Naive thymus-derived CD4-positive, alpha-beta T cell (primary cell): ENCODE data around the gene DNER. TPM values are rescaled to one million over a fixed set of nuclear protein-coding genes. Genes with fewer than 3 reads are reported as not detected.

Experiments
- ATAC-seq: fragments of 150-1000 bp; cut with Tn5 transposase; 2 replicates; pipeline ENCODE4 v1.10.0; 2021; ENCODE audit warnings: mild to moderate bottlenecking, moderate library complexity
- CTCF ChIA-PET: fragments of 350-600 bp; sonication (Branson Sonifier 250); formaldehyde crosslinking; loops from one replicate; lab custom pipeline; 2021; ENCODE audit warnings: antibody characterized with exemption; lab: Charles Lee
- POLR2A ChIA-PET: fragments of 350-600 bp; sonication (Branson Sonifier 250); formaldehyde crosslinking; loops from one replicate; lab custom pipeline; 2021; ENCODE audit warnings: antibody characterized with exemption, inconsistent platforms; lab: Charles Lee
- DNase-seq, 9 donors: peaks; one replicate each; pipeline versions ENCODE4 v3.0.0 to v3.0.0-alpha.2; 2020 to 2022; ENCODE audit warnings: mixed read lengths in 1 of 9
- H3K27ac ChIP-seq: one replicate; pipeline ENCODE4 v1.7.0; 2013; ENCODE audit warnings: mild to moderate bottlenecking, low read depth, low read length, moderate library complexity
- H3K27me3 ChIP-seq, 2 donors: one replicate each; pipeline ENCODE4 v1.7.0; 2013; ENCODE audit warnings: low read length in 2 of 2, mild to moderate bottlenecking in 2 of 2, moderate library complexity in 2 of 2; ENCODE audit not compliant: control insufficient read depth in 2 of 2, insufficient read depth in 2 of 2
- H3K36me3 ChIP-seq, 3 experiments: 1 replicate in 2 of 3; 2 replicates in 1 of 3; pipeline ENCODE4 v1.7.0; 2013; ENCODE audit warnings: low read length in 3 of 3, mild to moderate bottlenecking in 3 of 3, moderate library complexity in 1 of 3; ENCODE audit not compliant: insufficient read depth in 3 of 3, control insufficient read depth in 2 of 3
- H3K4me1 ChIP-seq, 2 donors: one replicate each; pipeline ENCODE4 v1.7.0; 2013; ENCODE audit warnings: low read length in 2 of 2, mild to moderate bottlenecking in 2 of 2, moderate library complexity in 1 of 2; ENCODE audit not compliant: control insufficient read depth in 2 of 2, insufficient read depth in 2 of 2
- H3K4me3 ChIP-seq: 2 replicates; pipeline ENCODE4 v1.7.0; 2013; ENCODE audit warnings: mild to moderate bottlenecking, low read length
- H3K9me3 ChIP-seq, 3 experiments: 1 replicate in 2 of 3; 2 replicates in 1 of 3; pipeline ENCODE4 v1.7.0; 2013; ENCODE audit warnings: low read length in 3 of 3; ENCODE audit not compliant: control insufficient read depth in 2 of 3
- H3K27ac Mint-ChIP-seq, 9 donors: one replicate each; pipeline ENCODE4 v1.8.0; 2020 to 2022; ENCODE audit warnings: mixed read lengths in 9 of 9, mild to moderate bottlenecking in 8 of 9, moderate library complexity in 5 of 9, inconsistent platforms in 2 of 9
- H3K27me3 Mint-ChIP-seq, 5 donors: one replicate each; pipeline ENCODE4 v1.8.0; 2021 to 2022; ENCODE audit warnings: mixed read lengths in 5 of 5, mild to moderate bottlenecking in 1 of 5
- H3K36me3 Mint-ChIP-seq, 5 donors: one replicate each; pipeline ENCODE4 v1.8.0; 2020 to 2022; ENCODE audit warnings: mixed read lengths in 5 of 5, mild to moderate bottlenecking in 3 of 5, inconsistent platforms in 1 of 5
- H3K4me1 Mint-ChIP-seq, 7 donors: one replicate each; pipeline ENCODE4 v1.8.0; 2020 to 2022; ENCODE audit warnings: mixed read lengths in 7 of 7, mild to moderate bottlenecking in 3 of 7, inconsistent platforms in 1 of 7
- H3K4me3 Mint-ChIP-seq, 10 donors: one replicate each; pipeline ENCODE4 v1.8.0; 2020 to 2022; ENCODE audit warnings: mild to moderate bottlenecking in 10 of 10, mixed read lengths in 10 of 10, moderate library complexity in 6 of 10, inconsistent platforms in 2 of 10
- H3K9me3 Mint-ChIP-seq, 11 donors: one replicate each; pipeline ENCODE4 v1.8.0; 2020 to 2022; ENCODE audit warnings: mixed read lengths in 11 of 11, mild to moderate bottlenecking in 4 of 11, inconsistent platforms in 1 of 11, moderate library complexity in 1 of 11
- intact Hi-C, 2 donors: fragments of 100-400 bp; cut with micrococcal nuclease; formaldehyde crosslinking; loops; one replicate each; pipeline ENCODE4 v1.15.1; 2023
- polyA plus RNA-seq, 2 donors: library from polyadenylated mRNA; unstranded; fragments of 300-500 nt; fragmentation: Illumina TruSeq; gene quantifications; one replicate each; pipeline ENCODE4 v1.2.3, GENCODE V29; 2021
- total RNA-seq, 6 experiments: library from RNA in 5 of 6; stranded (reverse) in 5 of 6; gene quantifications; 1 replicate in 5 of 6; 2 replicates in 1 of 6; pipeline ENCODE4 v1.2.3 and lab custom pipeline; 2021 to 2026

Gene DNER
- total and polyA plus RNA-seq, 7 experiments from 2014 or later = not detected

DNA sequence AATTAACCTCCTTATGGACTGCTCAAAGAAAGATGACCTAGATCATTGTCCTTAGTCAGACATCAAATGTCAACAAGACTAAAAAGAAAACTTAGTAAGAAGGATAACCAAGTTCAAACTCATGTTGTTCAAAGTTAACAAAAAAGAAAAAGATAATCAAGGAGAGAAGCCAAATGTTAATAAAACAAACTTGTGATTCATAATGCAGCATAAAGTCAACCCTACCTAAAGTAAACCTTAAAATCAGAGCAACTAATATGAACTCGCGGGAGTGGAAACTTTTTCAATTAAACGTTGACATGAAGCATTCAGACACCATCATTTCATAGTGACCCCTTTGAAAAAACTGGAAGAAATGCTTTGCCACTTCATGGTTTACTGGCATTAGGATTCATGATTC is 52.9 kb downstream of the DNER start:
- no peak for ATAC-seq
- Mint-ChIP-seq H3K27ac (no peak overlapping the region), H3K4me1 (peaks cover 0 to 1% (median 0%) of the 10 kb centered on the region in 7 donors), H3K9me3 (no peaks in the 10 kb centered on the region), H3K27me3 (peaks cover 4 to 28% (median 18%) of the 10 kb centered on the region in 5 donors), H3K4me3 (no peak overlapping the region), H3K36me3 (no peaks in the 10 kb centered on the region)
- H3K27ac ChIP-seq = no peak overlapping the region
- H3K4me3 ChIP-seq = no peak overlapping the region
- no peaks in the 10 kb centered on the region for H3K4me1 ChIP-seq
- intact Hi-C loops = no loop called here
- ChIA-PET POLR2A (no interaction called here), CTCF (no interaction called here)
- no peaks in the 10 kb centered on the region for H3K27me3 ChIP-seq
- no peaks in the 10 kb centered on the region for H3K36me3 ChIP-seq
- no peaks in the 10 kb centered on the region for H3K9me3 ChIP-seq
- no peak for DNase-seq

DNA sequence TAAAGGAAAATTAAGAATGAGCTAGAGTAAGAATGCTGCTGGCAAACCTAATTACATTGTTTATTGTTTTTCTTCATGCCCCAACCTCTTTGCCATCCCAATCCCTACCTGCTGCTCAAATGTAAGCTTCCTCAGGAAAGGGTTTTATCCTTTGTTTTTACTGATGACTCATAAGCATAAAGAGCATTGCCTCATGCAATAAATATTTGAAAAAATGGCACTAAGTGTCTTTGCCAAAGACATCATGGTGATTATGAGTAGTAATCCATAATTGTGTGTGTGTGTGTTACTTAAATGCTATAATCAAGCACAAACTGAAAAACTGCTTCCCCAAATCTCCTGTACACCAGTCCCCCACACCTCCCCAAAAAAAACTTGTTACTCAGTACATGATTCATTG is 53.4 kb downstream of the DNER start:
- no peaks in the 10 kb centered on the region for H3K9me3 Mint-ChIP-seq
- ChIA-PET CTCF (no interaction called here), POLR2A (no interaction called here)
- H3K36me3 Mint-ChIP-seq = no peaks in the 10 kb centered on the region
- H3K9me3 ChIP-seq = no peaks in the 10 kb centered on the region
- H3K27ac Mint-ChIP-seq = no peak overlapping the region
- H3K27ac ChIP-seq = no peak overlapping the region
- peaks cover 4 to 24% (median 18%) of the 10 kb centered on the region in 5 donors for H3K27me3 Mint-ChIP-seq
- intact Hi-C loops = no loop called here
- no peak overlapping the region for H3K4me3 ChIP-seq
- no peak for ATAC-seq
- no peak for DNase-seq
- no peaks in the 10 kb centered on the region for H3K36me3 ChIP-seq
- no peak overlapping the region for H3K4me3 Mint-ChIP-seq
- H3K4me1 Mint-ChIP-seq = no peaks in the 10 kb centered on the region
- H3K4me1 ChIP-seq = no peaks in the 10 kb centered on the region
- H3K27me3 ChIP-seq = no peaks in the 10 kb centered on the region

DNA sequence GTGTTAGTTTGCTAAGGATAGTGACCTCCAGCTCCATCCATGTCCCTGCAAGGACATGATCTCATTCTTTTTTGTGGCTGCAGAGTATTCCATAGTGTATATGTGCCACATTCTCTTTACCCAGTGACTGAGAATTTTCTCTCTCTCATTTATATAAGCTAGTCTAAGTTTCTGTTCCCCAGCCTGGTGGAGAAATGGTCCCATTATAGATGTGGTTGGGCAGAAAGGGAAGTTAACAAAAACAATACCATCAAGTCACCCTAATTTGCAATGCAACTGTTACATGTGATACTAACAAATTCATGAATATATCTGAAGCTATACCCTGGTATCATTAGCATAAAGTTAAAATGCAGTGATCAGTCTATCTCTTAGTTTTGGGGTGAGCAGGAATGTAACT is 54.0 kb downstream of the DNER start:
- ATAC-seq = no peak
- Histone ChIP-seq H3K27me3 (no peaks in the 10 kb centered on the region), H3K4me1 (no peaks in the 10 kb centered on the region), H3K36me3 (no peaks in the 10 kb centered on the region), H3K4me3 (no peak overlapping the region), H3K9me3 (no peaks in the 10 kb centered on the region), H3K27ac (no peak overlapping the region)
- Mint-ChIP-seq H3K4me1 (no peaks in the 10 kb centered on the region), H3K27ac (no peak overlapping the region), H3K9me3 (no peaks in the 10 kb centered on the region), H3K27me3 (peaks cover 4 to 25% (median 20%) of the 10 kb centered on the region in 5 donors), H3K36me3 (no peaks in the 10 kb centered on the region), H3K4me3 (no peak overlapping the region)
- no peak for DNase-seq
- intact Hi-C loops = no loop called here
- POLR2A ChIA-PET = no interaction called here
- CTCF ChIA-PET = no interaction called here

DNA sequence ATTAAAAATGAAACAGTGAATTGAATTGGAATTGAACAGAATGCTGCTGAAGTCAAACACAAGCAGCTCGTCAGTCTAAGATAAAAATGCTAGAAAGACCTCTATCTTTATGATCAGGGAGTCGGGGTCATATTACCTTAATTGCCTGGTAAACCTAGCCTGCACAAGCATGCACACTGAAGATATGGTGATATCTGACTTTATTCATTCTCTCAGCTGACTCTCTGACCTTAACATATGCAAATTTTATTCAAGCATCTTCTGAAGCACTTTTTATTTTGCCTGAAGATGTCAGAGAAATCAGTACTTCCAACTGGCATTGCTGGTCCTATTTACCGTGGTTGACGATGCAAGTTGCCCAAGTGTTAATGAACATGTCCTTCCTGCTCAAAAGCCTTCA is 56.4 kb downstream of the DNER start:
- Mint-ChIP-seq H3K27me3 (peaks cover 8 to 32% (median 16%) of the 10 kb centered on the region in 5 donors), H3K4me1 (no peaks in the 10 kb centered on the region), H3K9me3 (no peaks in the 10 kb centered on the region), H3K27ac (no peak overlapping the region), H3K4me3 (no peak overlapping the region), H3K36me3 (no peaks in the 10 kb centered on the region)
- Histone ChIP-seq H3K27ac (no peak overlapping the region), H3K27me3 (no peaks in the 10 kb centered on the region), H3K36me3 (no peaks in the 10 kb centered on the region), H3K4me3 (no peak overlapping the region), H3K9me3 (no peaks in the 10 kb centered on the region), H3K4me1 (no peaks in the 10 kb centered on the region)
- POLR2A ChIA-PET = no interaction called here
- intact Hi-C loops = no loop called here
- CTCF ChIA-PET = no interaction called here
- DNase-seq (no peak), ATAC-seq (no peak)

DNA sequence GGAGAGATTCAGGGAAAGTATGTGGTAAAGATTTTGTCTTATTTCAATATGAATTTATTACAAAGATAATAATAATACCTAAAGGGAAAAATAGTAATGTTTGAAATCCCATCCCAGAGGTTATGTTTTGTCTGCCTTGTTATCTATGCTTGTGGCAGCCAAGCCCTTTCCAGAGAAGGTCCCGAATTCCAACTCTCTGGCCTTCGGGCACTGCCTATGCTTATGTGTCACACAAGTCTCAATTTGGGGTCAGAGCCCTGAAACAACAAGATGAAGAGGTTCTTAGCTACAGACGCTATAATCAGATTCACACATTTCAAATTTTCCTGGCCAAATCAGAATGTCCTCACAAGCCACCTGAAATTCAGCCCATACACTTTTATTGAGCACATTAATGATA is 59.9 kb downstream of the DNER start:
- Mint-ChIP-seq H3K27me3 (peaks cover 4 to 39% (median 25%) of the 10 kb centered on the region in 5 donors), H3K4me3 (no peak overlapping the region), H3K9me3 (no peaks in the 10 kb centered on the region), H3K27ac (no peak overlapping the region), H3K36me3 (no peaks in the 10 kb centered on the region), H3K4me1 (no peaks in the 10 kb centered on the region)
- no peak for ATAC-seq
- intact Hi-C loops = no loop called here
- Histone ChIP-seq H3K4me3 (no peak overlapping the region), H3K4me1 (no peaks in the 10 kb centered on the region), H3K9me3 (no peaks in the 10 kb centered on the region), H3K36me3 (no peaks in the 10 kb centered on the region), H3K27me3 (no peaks in the 10 kb centered on the region), H3K27ac (no peak overlapping the region)
- POLR2A ChIA-PET = no interaction called here
- no peak for DNase-seq
- CTCF ChIA-PET = no interaction called here

DNA sequence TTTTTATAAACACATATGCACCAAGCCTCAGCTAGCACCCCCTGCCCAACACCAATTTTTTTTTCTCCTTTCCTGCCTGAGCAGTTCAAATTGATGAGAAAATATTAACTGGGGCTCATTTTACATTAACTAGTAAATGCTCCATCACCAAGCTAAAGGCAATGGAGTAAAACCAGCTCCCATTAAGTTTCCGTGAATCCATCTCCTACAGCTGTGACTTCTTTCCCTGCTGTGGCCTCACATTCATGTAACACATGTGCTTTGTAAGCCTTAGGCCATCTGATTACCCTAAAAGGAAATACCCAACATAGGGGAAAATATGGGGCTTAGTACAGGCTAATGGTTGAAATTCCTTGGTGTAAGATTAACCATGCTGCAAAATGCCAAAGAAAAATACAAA is 60.8 kb downstream of the DNER start:
- H3K9me3 ChIP-seq = no peaks in the 10 kb centered on the region
- Mint-ChIP-seq H3K27ac (no peak overlapping the region), H3K36me3 (no peaks in the 10 kb centered on the region), H3K4me3 (no peak overlapping the region), H3K4me1 (no peaks in the 10 kb centered on the region), H3K9me3 (no peaks in the 10 kb centered on the region), H3K27me3 (peaks cover 4 to 39% (median 28%) of the 10 kb centered on the region in 5 donors)
- no peaks in the 10 kb centered on the region for H3K4me1 ChIP-seq
- no peak overlapping the region for H3K4me3 ChIP-seq
- no peaks in the 10 kb centered on the region for H3K36me3 ChIP-seq
- CTCF ChIA-PET = no interaction called here
- no peak overlapping the region for H3K27ac ChIP-seq
- DNase-seq = no peak
- POLR2A ChIA-PET = no interaction called here
- no peaks in the 10 kb centered on the region for H3K27me3 ChIP-seq
- intact Hi-C loops = no loop called here
- ATAC-seq = no peak

DNA sequence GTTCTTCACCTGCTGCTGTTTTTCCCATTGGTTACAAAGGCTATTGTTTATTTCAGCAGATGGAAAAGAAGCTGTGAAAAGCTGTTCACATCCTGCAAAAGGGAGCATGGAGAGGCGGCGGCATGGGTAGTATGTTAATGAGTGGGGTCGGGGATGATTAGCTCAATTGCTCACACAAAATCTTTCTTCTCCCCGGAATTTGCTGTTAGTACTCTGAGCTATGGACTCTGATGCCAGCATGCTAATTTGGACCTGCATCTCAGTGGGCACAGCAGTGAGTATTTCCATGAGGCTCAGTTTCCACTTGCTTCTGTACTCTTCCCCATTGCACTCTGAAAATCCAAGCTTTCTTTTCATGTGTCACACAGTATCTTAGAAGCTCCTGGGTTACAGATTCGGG is 61.6 kb downstream of the DNER start:
- intact Hi-C loops = no loop called here
- Mint-ChIP-seq H3K9me3 (no peaks in the 10 kb centered on the region), H3K27ac (no peak overlapping the region), H3K36me3 (no peaks in the 10 kb centered on the region), H3K4me3 (no peak overlapping the region), H3K4me1 (no peaks in the 10 kb centered on the region), H3K27me3 (peaks cover 2 to 42% (median 28%) of the 10 kb centered on the region in 5 donors)
- no peak for DNase-seq
- ChIA-PET POLR2A (no interaction called here), CTCF (no interaction called here)
- Histone ChIP-seq H3K27ac (no peak overlapping the region), H3K9me3 (no peaks in the 10 kb centered on the region), H3K4me3 (no peak overlapping the region), H3K4me1 (no peaks in the 10 kb centered on the region), H3K27me3 (no peaks in the 10 kb centered on the region), H3K36me3 (no peaks in the 10 kb centered on the region)
- ATAC-seq = no peak
